PFSK-1 (cell line): ENCODE results near the gene KDM6B.

Experiments
- FOXP2 ChIP-seq: optimal IDR thresholded peaks from 2 replicates; pipeline ENCODE3; 2011; ENCODE audit warnings: borderline replicate concordance, control low read depth, inconsistent platforms; ENCODE audit not compliant: insufficient read depth; ENCODE audit errors: extremely low read length, extremely low read depth
- POLR2AphosphoS5 ChIP-seq: IDR thresholded peaks from 2 replicates; pipeline ENCODE4 v1.6.1; 2012; ENCODE audit warnings: low read depth, mild to moderate bottlenecking, control low read depth, low read length, moderate library complexity
- REST ChIP-seq, 2 experiments: IDR thresholded peaks; 2 replicates each; pipeline versions ENCODE4 v1.6.1 to v1.8.0; 2011 to 2012; ENCODE audit warnings: low read depth in 2 of 2, low read length in 2 of 2, control low read depth in 1 of 2, inconsistent platforms in 1 of 2, mild to moderate bottlenecking in 1 of 2, moderate library complexity in 1 of 2; ENCODE audit not compliant: insufficient read depth in 1 of 2
- SIN3A ChIP-seq: IDR thresholded peaks from 2 replicates; pipeline ENCODE4 v1.6.1; 2012; ENCODE audit warnings: mild to moderate bottlenecking, low read length, moderate library complexity, borderline replicate concordance; ENCODE audit not compliant: insufficient read depth
- TAF1 ChIP-seq: IDR thresholded peaks from 2 replicates; pipeline ENCODE4 v1.6.1; 2012; ENCODE audit warnings: low read length, control low read depth, borderline replicate concordance; ENCODE audit not compliant: insufficient read depth

KDM6B gene

GRCh38 chr17:7853691-7854038 is 19.6 kb downstream of the KDM6B start:
- TF ChIP-seq POLR2AphosphoS5, result no peak
- TF ChIP-seq TAF1, result no peak
- no peak for TF ChIP-seq REST (IDR thresholded peaks at IDR 0.05; ENCODE audit: insufficient read depth in 1 of 2, low read depth in 2 of 2, low read length in 2 of 2)

GRCh38 chr17:7854078-7854777 is 20.2 kb downstream of the KDM6B start:
- no peak for TF ChIP-seq POLR2AphosphoS5
- no peak for TF ChIP-seq TAF1
- TF ChIP-seq FOXP2, result no peak
- TF ChIP-seq REST (IDR thresholded peaks at IDR 0.05; ENCODE audit: insufficient read depth in 1 of 2, low read depth in 2 of 2, low read length in 2 of 2), result no peak
- TF ChIP-seq SIN3A, result no peak

GRCh38 chr17:7854851-7855659 is 21.0 kb downstream of the KDM6B start, which contains the start of gene TMEM88:
TMEM88 (plus strand) TSS chr17:7855066; CDS start chr17:7855075, 9 bp downstream.
- no peak for TF ChIP-seq POLR2AphosphoS5
- TF ChIP-seq FOXP2, result no peak
- TF ChIP-seq TAF1, result no peak
- no peak for TF ChIP-seq REST (IDR thresholded peaks at IDR 0.05; ENCODE audit: insufficient read depth in 1 of 2, low read depth in 2 of 2, low read length in 2 of 2)
- no peak for TF ChIP-seq SIN3A

GRCh38 chr17:7855660-7856010 is 21.6 kb downstream of the KDM6B start:
- no peak for TF ChIP-seq SIN3A
- no peak for TF ChIP-seq FOXP2
- peak; percentile 35; the same call in 1 of the 2 replicates for TF ChIP-seq TAF1

- TF ChIP-seq POLR2AphosphoS5, result 0 out of 2 replicates have a peak, but pooled peaks have one; percentile 39
- TF ChIP-seq SIN3A, result 0 out of 2 replicates have a peak, but pooled peaks have one; percentile 55
- TF ChIP-seq TAF1, result peak; percentile 35; the same call in 1 of the 2 replicates
- TF ChIP-seq FOXP2, result no peak
- TF ChIP-seq REST (IDR thresholded peaks at IDR 0.05; ENCODE audit: insufficient read depth in 1 of 2, low read depth in 2 of 2, low read length in 2 of 2), result peak in 1 of 2 experiments; percentile 51; a peak in 1 of 4 replicates
Observed at GRCh38 chr17:7856011-7856810, 22.2 kb downstream of the KDM6B start.
